Lower leg skin (tissue), 3 donors: ENCODE data around the gene MYO18B.

Experiments
- POLR2A ChIP-seq, 2 donors: fragments of 450-650 bp; IDR thresholded peaks; one replicate each; pipeline ENCODE4 v1.6.1; 2016 to 2017; ENCODE audit warnings: antibody characterized with exemption in 2 of 2, mild to moderate bottlenecking in 1 of 2, moderate library complexity in 1 of 2
- TF ChIP-seq, protein P1 (sequence below), 3 donors: fragments of 450-650 bp; IDR thresholded peaks; one replicate each; pipeline ENCODE4 v1.5.1; 2016; ENCODE audit warnings: antibody characterized with exemption in 3 of 3, mild to moderate bottlenecking in 3 of 3, moderate library complexity in 2 of 3

DNA sequence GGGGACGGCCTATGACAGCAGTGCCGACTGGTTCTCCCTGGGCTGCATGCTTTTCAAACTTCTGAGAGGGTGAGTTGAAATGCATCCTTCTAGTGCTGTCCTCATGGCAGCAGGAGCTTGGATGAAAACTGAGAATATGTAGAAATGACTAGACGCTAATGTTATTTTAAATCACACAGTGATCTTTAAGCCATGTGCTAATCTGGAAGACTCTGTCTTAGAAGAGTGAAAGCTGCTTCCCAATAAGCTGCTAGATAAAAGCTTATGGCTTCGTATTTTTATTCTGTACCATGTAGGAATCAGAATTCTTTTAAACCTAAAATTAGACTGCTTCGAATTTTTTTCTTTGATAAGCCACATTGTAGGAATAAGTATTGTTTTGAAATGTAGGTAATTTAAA, 46.8 kb upstream of the MYO18B start:
- TF ChIP-seq, protein P1, sequence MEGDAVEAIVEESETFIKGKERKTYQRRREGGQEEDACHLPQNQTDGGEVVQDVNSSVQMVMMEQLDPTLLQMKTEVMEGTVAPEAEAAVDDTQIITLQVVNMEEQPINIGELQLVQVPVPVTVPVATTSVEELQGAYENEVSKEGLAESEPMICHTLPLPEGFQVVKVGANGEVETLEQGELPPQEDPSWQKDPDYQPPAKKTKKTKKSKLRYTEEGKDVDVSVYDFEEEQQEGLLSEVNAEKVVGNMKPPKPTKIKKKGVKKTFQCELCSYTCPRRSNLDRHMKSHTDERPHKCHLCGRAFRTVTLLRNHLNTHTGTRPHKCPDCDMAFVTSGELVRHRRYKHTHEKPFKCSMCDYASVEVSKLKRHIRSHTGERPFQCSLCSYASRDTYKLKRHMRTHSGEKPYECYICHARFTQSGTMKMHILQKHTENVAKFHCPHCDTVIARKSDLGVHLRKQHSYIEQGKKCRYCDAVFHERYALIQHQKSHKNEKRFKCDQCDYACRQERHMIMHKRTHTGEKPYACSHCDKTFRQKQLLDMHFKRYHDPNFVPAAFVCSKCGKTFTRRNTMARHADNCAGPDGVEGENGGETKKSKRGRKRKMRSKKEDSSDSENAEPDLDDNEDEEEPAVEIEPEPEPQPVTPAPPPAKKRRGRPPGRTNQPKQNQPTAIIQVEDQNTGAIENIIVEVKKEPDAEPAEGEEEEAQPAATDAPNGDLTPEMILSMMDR (IDR thresholded peaks at IDR 0.05), result no peak
- no peak for TF ChIP-seq POLR2A (IDR thresholded peaks at IDR 0.05)
